Measurements from ENCODE around the gene MSI2.
A peak's percentile ranks its signal among the peaks of the same experiment; 100 is the strongest.

MSI2 gene

DNA sequence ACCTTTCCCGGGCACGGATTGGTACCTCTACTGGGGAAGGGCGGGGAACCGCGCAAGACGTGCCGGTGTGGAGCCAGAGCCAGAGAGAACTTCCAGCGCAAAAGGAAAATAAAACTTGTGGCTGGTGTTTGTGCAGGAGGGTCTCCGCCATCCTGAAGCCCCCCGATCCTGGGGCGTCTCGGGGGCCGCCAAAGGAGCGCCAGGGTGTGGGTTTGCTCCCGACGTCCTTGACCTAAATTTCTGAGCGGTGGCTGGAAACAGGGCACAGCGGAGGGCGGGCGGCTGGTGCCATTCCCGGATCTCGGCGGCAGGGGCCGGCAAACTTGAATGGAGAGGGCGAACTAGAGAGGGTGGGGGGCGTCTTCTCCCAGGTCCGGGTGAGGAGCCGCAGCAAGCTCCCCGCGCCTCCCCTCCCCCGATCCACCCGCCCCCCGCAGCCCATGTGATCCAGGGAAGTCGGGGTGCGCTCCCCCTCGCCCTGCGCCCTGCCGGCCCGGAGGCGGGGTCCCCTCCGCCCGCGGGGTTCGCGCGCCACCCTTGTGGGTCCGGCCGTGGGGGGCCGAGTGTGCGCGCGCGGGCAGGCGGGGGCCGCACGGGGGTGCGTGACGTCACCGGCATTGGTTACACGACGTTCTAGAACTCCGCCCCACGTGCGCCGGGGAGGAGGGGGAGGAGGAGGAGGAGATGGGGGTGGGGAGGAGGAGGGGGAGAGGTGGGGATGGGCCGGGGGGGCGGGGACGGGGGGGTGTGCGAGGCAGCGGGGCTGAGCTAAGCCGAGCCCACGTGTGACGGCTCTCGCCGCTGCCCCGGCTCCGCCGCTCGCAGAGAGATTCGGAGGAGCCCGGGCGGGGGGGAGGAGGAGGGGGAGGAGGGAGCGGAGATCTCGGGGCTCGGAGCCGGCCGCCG, at the start of gene MSI2:
Gene MSI2 (plus strand): TSS at position 748 of the 906 bp plus-strand sequence. CDS start 220 bp downstream, outside the sequence.
- TF ChIP-seq, protein P1, sequence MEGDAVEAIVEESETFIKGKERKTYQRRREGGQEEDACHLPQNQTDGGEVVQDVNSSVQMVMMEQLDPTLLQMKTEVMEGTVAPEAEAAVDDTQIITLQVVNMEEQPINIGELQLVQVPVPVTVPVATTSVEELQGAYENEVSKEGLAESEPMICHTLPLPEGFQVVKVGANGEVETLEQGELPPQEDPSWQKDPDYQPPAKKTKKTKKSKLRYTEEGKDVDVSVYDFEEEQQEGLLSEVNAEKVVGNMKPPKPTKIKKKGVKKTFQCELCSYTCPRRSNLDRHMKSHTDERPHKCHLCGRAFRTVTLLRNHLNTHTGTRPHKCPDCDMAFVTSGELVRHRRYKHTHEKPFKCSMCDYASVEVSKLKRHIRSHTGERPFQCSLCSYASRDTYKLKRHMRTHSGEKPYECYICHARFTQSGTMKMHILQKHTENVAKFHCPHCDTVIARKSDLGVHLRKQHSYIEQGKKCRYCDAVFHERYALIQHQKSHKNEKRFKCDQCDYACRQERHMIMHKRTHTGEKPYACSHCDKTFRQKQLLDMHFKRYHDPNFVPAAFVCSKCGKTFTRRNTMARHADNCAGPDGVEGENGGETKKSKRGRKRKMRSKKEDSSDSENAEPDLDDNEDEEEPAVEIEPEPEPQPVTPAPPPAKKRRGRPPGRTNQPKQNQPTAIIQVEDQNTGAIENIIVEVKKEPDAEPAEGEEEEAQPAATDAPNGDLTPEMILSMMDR (IDR thresholded peaks at IDR 0.05; ENCODE audit: control insufficient read depth, insufficient read depth, low read depth, low read length, missing control alignments), result no peak
- H3K4me3 ChIP-seq (ENCODE audit: control insufficient read depth, low read depth, low read length), result peak within 1 kb of the TSS; percentile 52
- DNase-seq (ENCODE audit: low read depth), result peak; percentile 13

DNA sequence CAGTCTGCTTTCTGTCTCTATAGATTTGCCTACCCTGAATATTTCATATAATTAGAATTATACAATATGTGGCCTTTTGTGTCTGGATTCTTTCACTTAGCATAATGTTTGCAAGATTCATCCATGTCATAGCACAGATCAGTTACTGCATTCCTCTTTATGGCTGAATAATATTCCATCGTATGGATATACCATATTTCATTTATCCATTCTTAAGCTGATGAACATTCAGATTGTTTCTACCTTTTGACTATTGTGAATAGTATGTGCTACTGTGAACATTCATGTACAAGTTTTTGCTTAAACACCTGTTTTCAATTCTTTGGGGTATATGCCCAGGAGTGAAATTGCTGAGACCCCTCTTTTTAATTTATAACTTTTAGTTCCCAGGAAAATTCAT, 49.4 kb upstream of the MSI2 start:
- TF ChIP-seq, protein P1 (IDR thresholded peaks at IDR 0.05; ENCODE audit: control insufficient read depth, insufficient read depth, low read depth, low read length, missing control alignments), result no peak
- no peak for DNase-seq (ENCODE audit: low read depth)
- no peak overlapping the region for H3K4me3 ChIP-seq (ENCODE audit: control insufficient read depth, low read depth, low read length)

DNA sequence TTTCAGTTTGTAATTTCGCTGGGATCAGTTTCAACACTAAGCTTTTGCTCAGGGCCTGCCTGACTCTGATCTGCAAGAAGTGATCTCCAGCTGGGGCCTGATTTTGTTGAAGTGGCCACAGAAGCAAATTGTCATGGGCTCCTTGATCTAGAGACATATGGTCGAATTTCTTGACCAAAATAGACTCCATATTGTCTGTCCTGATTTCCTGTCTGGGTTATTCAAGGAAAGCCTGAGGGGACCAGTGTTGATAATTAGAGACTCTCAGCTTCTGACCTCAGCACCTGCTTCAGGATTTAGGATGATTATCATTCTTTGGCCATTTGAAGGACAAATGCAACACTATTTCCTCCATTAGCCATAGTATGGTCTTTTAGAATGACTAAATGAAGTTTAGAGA, 48.9 kb upstream of the MSI2 start:
- H3K4me3 ChIP-seq (ENCODE audit: control insufficient read depth, low read depth, low read length), result no peak overlapping the region
- DNase-seq (ENCODE audit: low read depth), result no peak
- TF ChIP-seq, protein P1 (IDR thresholded peaks at IDR 0.05; ENCODE audit: control insufficient read depth, insufficient read depth, low read depth, low read length, missing control alignments), result no peak

DNA sequence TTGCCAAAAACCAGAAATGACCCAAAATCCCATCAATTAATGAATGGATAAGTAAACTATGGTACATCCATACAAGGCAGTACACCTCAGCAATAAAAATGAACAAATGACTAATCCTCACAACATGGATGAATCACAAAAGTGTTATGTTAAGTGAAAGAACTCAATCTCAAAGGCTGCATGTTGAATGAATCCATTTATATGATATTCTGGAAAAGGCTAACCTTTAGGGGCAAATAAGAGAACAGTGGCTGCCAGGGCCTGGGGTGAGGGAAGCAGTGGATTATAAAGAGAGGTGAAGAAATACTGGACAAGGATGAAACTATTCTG, 46.1 kb upstream of the MSI2 start:
- H3K4me3 ChIP-seq (ENCODE audit: control insufficient read depth, low read depth, low read length), result no peak overlapping the region
- TF ChIP-seq, protein P1 (IDR thresholded peaks at IDR 0.05; ENCODE audit: control insufficient read depth, insufficient read depth, low read depth, low read length, missing control alignments), result no peak
- no peak for DNase-seq (ENCODE audit: low read depth)

DNA sequence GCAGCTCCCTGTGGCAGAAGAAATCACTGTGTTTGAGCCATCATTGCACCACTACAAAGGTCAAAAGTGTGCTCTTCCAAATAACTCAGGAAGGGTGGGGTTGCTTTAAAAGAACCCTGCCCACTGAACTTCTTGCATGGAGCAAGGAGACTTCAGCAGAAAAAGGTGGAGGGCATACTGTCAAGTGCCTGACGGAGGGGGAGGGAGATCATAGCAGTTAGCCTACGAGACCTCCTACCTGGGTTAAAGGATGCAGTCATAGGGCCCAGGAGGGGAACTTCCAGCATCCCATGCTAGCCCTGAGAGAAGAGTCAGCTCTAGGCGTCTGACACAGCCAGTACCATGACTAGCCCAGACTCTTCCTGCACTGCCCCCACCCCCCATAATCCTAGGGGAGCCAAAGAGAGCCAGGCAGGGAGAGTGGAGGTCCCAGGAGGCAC, 45.3 kb upstream of the MSI2 start:
- TF ChIP-seq, protein P1 (IDR thresholded peaks at IDR 0.05; ENCODE audit: control insufficient read depth, insufficient read depth, low read depth, low read length, missing control alignments), result no peak
- H3K4me3 ChIP-seq (ENCODE audit: control insufficient read depth, low read depth, low read length), result no peak overlapping the region
- no peak for DNase-seq (ENCODE audit: low read depth)

DNA sequence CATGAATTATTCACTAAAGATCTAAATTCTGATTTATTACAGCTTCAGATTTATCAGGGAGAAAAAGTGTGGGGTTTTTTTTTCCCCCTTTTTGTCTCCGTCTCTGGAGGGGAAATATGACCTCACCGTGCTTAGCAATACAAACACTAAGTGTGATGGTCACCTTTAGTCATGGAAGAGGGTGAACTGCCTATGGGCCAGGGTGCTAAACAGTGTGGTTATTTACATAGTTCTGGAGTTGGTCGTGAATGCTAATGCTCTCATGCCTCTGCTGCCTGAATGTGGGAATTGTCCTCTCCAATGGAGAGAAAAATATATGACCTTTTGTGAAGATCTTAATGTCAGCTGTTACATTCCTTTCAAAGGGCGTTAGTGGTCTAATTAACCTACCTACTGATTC, 44.8 kb upstream of the MSI2 start:
- no peak overlapping the region for H3K4me3 ChIP-seq (ENCODE audit: control insufficient read depth, low read depth, low read length)
- TF ChIP-seq, protein P1 (IDR thresholded peaks at IDR 0.05; ENCODE audit: control insufficient read depth, insufficient read depth, low read depth, low read length, missing control alignments), result no peak

More for the DNA sequence above, 44.8 kb upstream of the MSI2 start:
- DNase-seq (ENCODE audit: low read depth), result no peak

Data from AG09309 (cell line).